Measurements from ENCODE around the gene DLL1. TPM values are rescaled to one million over a fixed set of nuclear protein-coding genes. Genes with fewer than 3 reads are reported as not detected.

DLL1 gene
- total RNA-seq, 2 experiments from 2014 or later: 15.2 to 15.8 TPM

DNA sequence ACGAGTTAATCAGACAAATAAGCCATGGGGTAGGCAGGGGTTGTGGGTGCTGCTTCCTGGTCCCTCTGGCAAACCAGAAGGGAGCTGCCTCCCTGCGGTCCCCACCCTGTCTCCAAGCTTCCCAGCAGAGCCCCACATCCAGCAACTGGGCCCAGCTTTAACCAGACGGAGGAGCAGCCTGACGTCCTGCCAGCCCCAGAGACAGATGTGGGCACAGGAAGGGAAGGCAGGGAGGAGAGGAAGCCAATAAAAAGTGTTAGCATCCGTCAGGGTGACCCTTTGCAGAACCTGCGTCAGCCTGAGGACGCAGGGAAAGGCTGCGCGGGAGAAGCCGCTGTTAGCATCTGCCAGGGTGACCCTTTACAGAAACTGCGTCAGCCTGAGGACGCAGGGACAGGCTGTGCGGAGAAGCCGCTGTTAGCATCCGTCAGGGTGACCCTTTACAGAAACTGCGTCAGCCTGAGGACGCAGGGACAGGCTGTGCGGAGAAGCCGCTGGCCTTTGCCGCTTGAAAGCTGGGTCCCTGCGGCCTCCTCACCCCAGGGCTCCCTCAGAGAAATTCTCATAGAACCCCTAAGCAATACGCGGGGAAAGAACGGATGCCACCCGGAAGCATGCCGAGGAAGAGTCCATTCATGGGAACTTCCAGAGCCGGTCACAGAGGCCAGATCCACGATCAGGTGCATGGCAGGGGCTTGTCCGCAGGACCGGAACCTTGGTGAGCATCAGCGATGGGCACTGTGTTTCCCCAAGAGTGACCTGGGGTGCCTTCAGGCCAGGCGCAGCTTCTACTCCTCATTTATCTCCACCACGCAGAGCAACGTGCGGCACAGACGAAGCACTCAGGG, 15.9 kb downstream of the DLL1 start:
- peaks cover 15% of the 10 kb centered on the region for H3K27me3 Mint-ChIP-seq
- DNase-seq (no peak), ATAC-seq (ENCODE audit: low read depth) (no peak)
- H3K9me3 Mint-ChIP-seq: no peaks in the 10 kb centered on the region
- peaks cover 40% of the 10 kb centered on the region for H3K4me1 Mint-ChIP-seq
- H3K27ac Mint-ChIP-seq: no peak overlapping the region
- POLR2A ChIA-PET: interaction anchor here (0.6 kb wide), 1 partner anchor 17 kb away, joined by 4 read pairs; no protein-coding TSS in a partner anchor
- no peak overlapping the region for H3K4me3 Mint-ChIP-seq
- H3K36me3 Mint-ChIP-seq: peaks cover 2% of the 10 kb centered on the region

- peak overlapping the region; percentile 62 for H3K27ac Mint-ChIP-seq
- no peak overlapping the region for H3K4me3 Mint-ChIP-seq
- DNase-seq (no peak), ATAC-seq (ENCODE audit: low read depth) (no peak)
- H3K4me1 Mint-ChIP-seq: peaks cover 27% of the 10 kb centered on the region
- no peaks in the 10 kb centered on the region for H3K9me3 Mint-ChIP-seq
- peaks cover 19% of the 10 kb centered on the region for H3K27me3 Mint-ChIP-seq
- H3K36me3 Mint-ChIP-seq: peaks cover 2% of the 10 kb centered on the region
- POLR2A ChIA-PET: no interaction called here
These were observed 17.2 kb downstream of the DLL1 start for GRCh38 chr6:170273681-170274080.

DNA sequence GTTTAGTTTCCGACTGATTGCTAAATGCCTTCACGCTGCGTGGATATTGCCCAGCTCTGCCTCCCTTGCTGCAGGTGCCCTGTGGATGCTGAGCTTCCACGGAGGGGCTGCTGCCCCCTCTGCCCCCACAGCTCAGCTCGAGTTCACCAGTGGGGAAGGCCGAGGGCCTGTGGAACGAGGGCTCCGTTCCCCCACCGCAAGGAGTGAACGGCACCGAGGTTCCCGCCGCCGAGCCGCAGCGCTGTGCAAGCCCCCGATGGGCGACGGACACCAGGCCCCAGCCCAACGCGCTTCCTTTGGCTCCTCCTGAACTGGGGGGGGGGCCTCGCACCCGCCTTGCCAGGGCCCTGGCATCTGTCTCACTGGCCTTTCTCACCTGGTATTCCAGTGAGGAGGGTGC, 17.7 kb downstream of the DLL1 start:
- Mint-ChIP-seq H3K4me3 (no peak overlapping the region), H3K4me1 (peaks cover 22% of the 10 kb centered on the region), H3K27ac (peak overlapping the region; percentile 32), H3K27me3 (peaks cover 19% of the 10 kb centered on the region), H3K9me3 (no peaks in the 10 kb centered on the region), H3K36me3 (peaks cover 2% of the 10 kb centered on the region)
- POLR2A ChIA-PET: interaction anchor here (2.2 kb wide), 2 partner anchors 18 to 126 kb away, joined by 16 to 28 read pairs; partner anchors contain the start of gene DLL1
- no peak for DNase-seq
- ATAC-seq (ENCODE audit: low read depth): no peak

DNA sequence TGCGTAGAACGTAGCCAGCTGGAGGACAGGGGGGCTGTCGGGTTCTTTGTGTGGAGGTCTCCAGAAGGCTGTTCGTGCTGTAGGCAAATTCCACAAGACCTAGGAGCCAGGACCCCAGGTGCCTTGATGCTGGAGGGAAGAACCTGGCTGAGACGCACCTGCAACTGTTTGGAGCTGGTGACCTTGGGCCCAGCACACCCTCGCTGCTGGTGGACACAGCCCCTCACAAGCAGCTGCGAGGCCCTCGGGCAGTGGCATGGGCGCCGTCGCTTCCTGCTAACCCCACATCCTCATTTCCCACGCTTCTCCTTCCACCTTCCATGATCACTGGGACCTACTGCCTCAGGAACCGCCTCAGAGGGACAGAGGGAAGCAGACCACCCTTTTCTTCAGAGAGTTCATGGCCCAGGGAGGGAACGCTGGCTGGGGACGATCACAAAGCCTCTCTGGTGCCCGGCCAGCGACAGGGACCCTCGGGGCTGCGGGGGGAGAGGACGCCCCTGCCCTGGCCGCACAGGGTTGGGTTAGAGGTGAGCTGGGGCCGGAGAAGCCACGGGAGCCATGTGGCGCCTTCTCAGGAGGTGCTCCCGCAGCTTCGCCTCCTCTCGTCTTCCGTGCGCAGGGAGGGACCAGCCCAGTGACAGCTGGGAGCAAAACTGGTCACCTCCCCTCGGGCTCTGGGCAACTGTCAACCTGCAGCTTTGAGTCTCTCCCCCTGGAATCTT, 18.4 kb downstream of the DLL1 start:
- ATAC-seq (ENCODE audit: low read depth) (no peak), DNase-seq (no peak)
- peaks cover 19% of the 10 kb centered on the region for H3K27me3 Mint-ChIP-seq
- peak overlapping the region; percentile 73 for H3K4me3 Mint-ChIP-seq
- H3K4me1 Mint-ChIP-seq: peaks cover 17% of the 10 kb centered on the region
- no peaks in the 10 kb centered on the region for H3K9me3 Mint-ChIP-seq
- H3K36me3 Mint-ChIP-seq: peaks cover 2% of the 10 kb centered on the region
- H3K27ac Mint-ChIP-seq: peak overlapping the region; percentile 90
- POLR2A ChIA-PET: interaction anchor here (0.9 to 2.2 kb wide), 5 partner anchors 9 to 184 kb away, joined by 3 to 28 read pairs (median 16); partner anchors contain the start of gene DLL1

- peaks cover 15% of the 10 kb centered on the region for H3K4me1 Mint-ChIP-seq
- no peaks in the 10 kb centered on the region for H3K36me3 Mint-ChIP-seq
- peak overlapping the region; percentile 73 for H3K4me3 Mint-ChIP-seq
- DNase-seq: peak; percentile 82
- H3K9me3 Mint-ChIP-seq: no peaks in the 10 kb centered on the region
- H3K27me3 Mint-ChIP-seq: peaks cover 19% of the 10 kb centered on the region
- H3K27ac Mint-ChIP-seq: peak overlapping the region; percentile 90
- peak; percentile 94 for ATAC-seq (ENCODE audit: low read depth)
- POLR2A ChIA-PET: interaction anchor here (0.9 to 2.2 kb wide), 6 partner anchors 10 to 183 kb away, joined by 3 to 28 read pairs (median 10); partner anchors contain the start of gene DLL1
These were observed 19.0 kb downstream of the DLL1 start for GRCh38 chr6:170271771-170272314.

GRCh38 chr6:170270984-170271593, 19.8 kb downstream of the DLL1 start:
- H3K27ac Mint-ChIP-seq: peak overlapping the region; percentile 90
- POLR2A ChIA-PET: interaction anchor here (0.9 to 2.2 kb wide), 3 partner anchors 20 to 123 kb away, joined by 3 to 28 read pairs (median 16); partner anchors contain the start of gene DLL1
- DNase-seq (no peak), ATAC-seq (ENCODE audit: low read depth) (no peak)
- no peaks in the 10 kb centered on the region for H3K36me3 Mint-ChIP-seq
- peak overlapping the region; percentile 73 for H3K4me3 Mint-ChIP-seq
- peaks cover 15% of the 10 kb centered on the region for H3K4me1 Mint-ChIP-seq
- peaks cover 16% of the 10 kb centered on the region for H3K27me3 Mint-ChIP-seq
- no peaks in the 10 kb centered on the region for H3K9me3 Mint-ChIP-seq

DNA sequence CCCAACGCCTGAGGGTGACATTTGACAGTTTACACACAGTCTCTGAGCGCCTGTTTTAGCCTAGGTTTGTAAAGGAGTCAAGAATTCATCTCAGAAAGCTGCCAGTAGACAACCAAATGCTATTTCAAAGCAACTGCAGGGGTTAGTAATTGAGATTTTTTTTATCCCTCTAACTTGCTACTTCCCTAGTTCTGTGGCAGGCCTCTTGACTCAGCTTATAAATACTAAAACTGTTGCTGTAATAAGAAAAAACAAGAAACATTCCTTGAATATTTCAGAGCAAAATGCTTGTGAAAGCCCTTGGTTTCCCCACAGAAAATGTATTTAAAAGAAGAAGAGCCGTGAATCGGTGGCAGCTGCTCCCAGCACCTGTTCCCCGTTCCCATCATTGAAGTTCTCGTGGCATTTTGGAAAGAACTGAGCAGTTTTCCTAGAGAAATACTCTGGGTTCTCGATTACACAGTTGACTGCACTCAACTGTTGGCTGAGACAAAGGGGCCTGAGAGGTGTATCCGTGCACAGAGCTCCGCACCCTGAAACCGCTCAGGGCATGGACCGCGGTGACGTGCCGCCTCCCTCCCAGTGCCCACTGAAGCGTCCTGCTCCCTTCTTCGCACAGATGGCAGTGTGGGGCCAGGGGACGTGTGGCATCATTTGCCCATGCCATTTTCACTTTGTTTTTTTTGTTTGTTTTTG, 20.9 kb downstream of the DLL1 start:
- DNase-seq (no peak), ATAC-seq (ENCODE audit: low read depth) (no peak)
- no peak overlapping the region for H3K4me3 Mint-ChIP-seq
- H3K9me3 Mint-ChIP-seq: no peaks in the 10 kb centered on the region
- POLR2A ChIA-PET: no interaction called here
- H3K4me1 Mint-ChIP-seq: peaks cover 15% of the 10 kb centered on the region
- peaks cover 16% of the 10 kb centered on the region for H3K27me3 Mint-ChIP-seq
- no peaks in the 10 kb centered on the region for H3K36me3 Mint-ChIP-seq
- no peak overlapping the region for H3K27ac Mint-ChIP-seq

DNA sequence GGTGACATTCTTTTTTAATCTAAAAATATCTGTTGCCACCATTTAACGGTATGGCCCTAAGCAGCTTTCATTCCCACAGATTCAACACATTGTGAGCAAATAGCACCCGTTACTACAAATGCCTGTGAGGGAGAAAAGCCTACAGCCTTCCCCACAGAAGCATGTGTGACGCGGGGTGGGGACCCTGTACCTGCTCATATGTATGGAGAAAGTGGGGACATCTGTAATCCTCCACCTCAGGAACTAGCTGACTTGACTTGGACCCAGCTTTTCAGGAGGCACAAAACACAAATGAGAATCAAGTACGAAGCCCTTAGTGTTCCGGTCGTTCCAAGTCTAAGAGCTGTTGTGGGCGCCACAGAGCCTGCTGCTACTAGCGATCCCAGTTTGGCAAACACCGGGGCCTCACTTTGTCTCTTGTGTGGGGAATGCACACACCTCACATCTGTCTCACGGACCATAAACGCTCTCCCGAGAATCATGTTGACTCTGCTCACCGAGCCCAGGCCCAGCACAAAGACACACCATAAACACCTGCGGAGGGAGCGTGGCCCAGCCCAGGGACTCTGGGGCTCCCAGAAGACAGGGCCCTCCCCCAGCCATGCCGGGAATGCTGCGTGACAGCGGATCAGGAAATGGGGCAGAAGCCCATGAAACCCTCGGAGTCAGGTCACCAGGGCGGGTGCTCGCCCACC, 21.6 kb downstream of the DLL1 start:
- no peaks in the 10 kb centered on the region for H3K36me3 Mint-ChIP-seq
- POLR2A ChIA-PET: no interaction called here
- ATAC-seq (ENCODE audit: low read depth) (no peak), DNase-seq (no peak)
- H3K27me3 Mint-ChIP-seq: peaks cover 12% of the 10 kb centered on the region
- H3K9me3 Mint-ChIP-seq: no peaks in the 10 kb centered on the region
- H3K27ac Mint-ChIP-seq: no peak overlapping the region
- peaks cover 15% of the 10 kb centered on the region for H3K4me1 Mint-ChIP-seq
- no peak overlapping the region for H3K4me3 Mint-ChIP-seq

- Mint-ChIP-seq H3K4me3 (no peak overlapping the region), H3K4me1 (peaks cover 13% of the 10 kb centered on the region), H3K27ac (no peak overlapping the region), H3K27me3 (peaks cover 10% of the 10 kb centered on the region), H3K36me3 (no peaks in the 10 kb centered on the region), H3K9me3 (no peaks in the 10 kb centered on the region)
- POLR2A ChIA-PET: no interaction called here
- DNase-seq (no peak), ATAC-seq (ENCODE audit: low read depth) (no peak)
These were observed 22.4 kb downstream of the DLL1 start for GRCh38 chr6:170268216-170269129.

GRCh38 chr6:170267688-170268087, 23.2 kb downstream of the DLL1 start:
- Mint-ChIP-seq H3K36me3 (no peaks in the 10 kb centered on the region), H3K4me1 (peaks cover 12% of the 10 kb centered on the region), H3K9me3 (no peaks in the 10 kb centered on the region), H3K27ac (no peak overlapping the region), H3K4me3 (no peak overlapping the region), H3K27me3 (peaks cover 16% of the 10 kb centered on the region)
- DNase-seq (no peak), ATAC-seq (ENCODE audit: low read depth) (no peak)
- POLR2A ChIA-PET: no interaction called here

GRCh38 chr6:170266061-170266825, 24.6 kb downstream of the DLL1 start:
- Mint-ChIP-seq H3K4me3 (no peak overlapping the region), H3K9me3 (no peaks in the 10 kb centered on the region), H3K4me1 (peaks cover under 1% of the 10 kb centered on the region), H3K27me3 (peaks cover 14% of the 10 kb centered on the region), H3K27ac (no peak overlapping the region), H3K36me3 (no peaks in the 10 kb centered on the region)
- DNase-seq (no peak), ATAC-seq (ENCODE audit: low read depth) (no peak)
- POLR2A ChIA-PET: interaction anchor here (0.5 to 0.7 kb wide), 2 partner anchors 50 to 612 kb away, joined by 3 read pairs; no protein-coding TSS in a partner anchor

Measured in activated naive CD8-positive, alpha-beta T cell treated with anti-CD3 and anti-CD28 coated beads, Interleukin-2, amount 10 ng/mL, durations not matched to agents 7 days and 5 days (primary cell).